Gastrocnemius medialis (tissue), 4 donors: ENCODE data around the gene PLG. TPM values are rescaled to one million over a fixed set of nuclear protein-coding genes. Genes with fewer than 3 reads are reported as not detected.
"Not testable (repeated sequence)": the region's sequence is repeated elsewhere in the genome, so short reads cannot be mapped to it uniquely, and the experiment has no call there.

Source experiments
- ATAC-seq, 2 donors: fragments of 150-250 bp; one replicate each; pipeline ENCODE4 v1.9.1; 2016
- DNase-seq, 2 donors: peaks; one replicate each; pipeline ENCODE4 v3.0.0-alpha.2; 2019
- H3K27ac ChIP-seq, 4 donors: fragments of 200-600 bp; sonication (generic); 1 replicate in 1 of 4; 2 replicates in 3 of 4; pipeline ENCODE4 v1.5.1; 2016 to 2018; ENCODE audit warnings: mild to moderate bottlenecking in 2 of 4, moderate library complexity in 1 of 4
- H3K27me3 ChIP-seq, 3 donors: fragments of 200-600 bp; sonication (generic) in 2 of 3; 1 replicate in 1 of 3; 2 replicates in 2 of 3; pipeline versions ENCODE4 v1.5.1 to v1.6.0; 2016 to 2019; ENCODE audit warnings: mild to moderate bottlenecking in 1 of 3, moderate library complexity in 1 of 3
- H3K36me3 ChIP-seq, 2 donors: fragments of 200-600 bp; sonication (generic) in 1 of 2; one replicate each; pipeline ENCODE4 v1.5.1; 2017 to 2018
- H3K4me1 ChIP-seq, 2 donors: fragments of 200-600 bp; sonication (generic) in 1 of 2; one replicate each; pipeline ENCODE4 v1.5.1; 2016 to 2017; ENCODE audit warnings: mild to moderate bottlenecking in 2 of 2
- H3K4me3 ChIP-seq, 4 donors: fragments of 200-600 bp; sonication (generic) in 3 of 4; 1 replicate in 1 of 4; 2 replicates in 3 of 4; pipeline ENCODE4 v1.5.1; 2016 to 2019; ENCODE audit warnings: mild to moderate bottlenecking in 2 of 4
- H3K9me3 ChIP-seq, 3 donors: fragments of 200-600 bp; sonication (generic) in 2 of 3; 1 replicate in 1 of 3; 2 replicates in 2 of 3; pipeline ENCODE4 v1.5.1; 2016 to 2019
- CTCF ChIP-seq, 5 experiments: fragments of 450-650 bp in 3 of 5; fragments of 200-600 bp in 2 of 5; sonication (generic) in 2 of 5; IDR thresholded peaks in 4 of 5; conservative IDR thresholded peaks in 1 of 5; 1 replicate in 4 of 5; 2 replicates in 1 of 5; pipeline ENCODE4 v1.5.1; 2016 to 2019; ENCODE audit warnings: antibody characterized with exemption in 5 of 5, mild to moderate bottlenecking in 3 of 5, moderate library complexity in 3 of 5
- POLR2A ChIP-seq, 2 donors: fragments of 450-650 bp; IDR thresholded peaks; one replicate each; pipeline ENCODE4 v1.6.1; 2017; ENCODE audit warnings: antibody characterized with exemption in 2 of 2, mild to moderate bottlenecking in 2 of 2, moderate library complexity in 2 of 2
- in situ Hi-C, 4 donors: fragments of 200-750 bp; cut with MboI; loops; one replicate each; pipeline versions ENCODE4 v1.15.0 to v1.8.0; 2017; ENCODE audit warnings: low sequenced_read_pairs in 4 of 4
- intact Hi-C: fragments of 100-400 bp; cut with DNase I; formaldehyde crosslinking; loops from one replicate; pipeline ENCODE4 v1.15.1; 2023; ENCODE audit warnings: low total_unique reads
- total RNA-seq, 4 donors: library from RNA; depleted of rRNA; stranded (reverse); fragments of >200 nt; gene quantifications; one replicate each; pipeline versions ENCODE4 v1.1.0 to v1.2.3, GENCODE V29; 2016

The PLG gene
- total RNA-seq, 4 donors from 2014 or later: 1.1 to 2.4 TPM; not detected in 2

- Histone ChIP-seq H3K9me3 (no peaks in the 10 kb centered on the region), H3K27me3 (no peaks in the 10 kb centered on the region), H3K36me3 (no peaks in the 10 kb centered on the region), H3K4me3 (no peak overlapping the region), H3K27ac (no peak overlapping the region), H3K4me1 (no peaks in the 10 kb centered on the region)
- DNase-seq (no peak), ATAC-seq (no peak)
- intact Hi-C loops (no loop called here), in situ Hi-C loops (no loop called here)
- TF ChIP-seq CTCF (IDR thresholded peaks at IDR 0.05 in 4 of 5, conservative IDR thresholded peaks at IDR 0.05 in 1 of 5) (no peak), POLR2A (IDR thresholded peaks at IDR 0.05) (no peak)
Measured at GRCh38 chr6:160799801-160800506, 97.9 kb downstream of the PLG start.

- ATAC-seq (no peak), DNase-seq (no peak)
- no peaks in the 10 kb centered on the region for H3K36me3 ChIP-seq
- no peaks in the 10 kb centered on the region for H3K9me3 ChIP-seq
- intact Hi-C loops: no loop called here
- no peaks in the 10 kb centered on the region for H3K27me3 ChIP-seq
- no peak for TF ChIP-seq CTCF (IDR thresholded peaks at IDR 0.05 in 4 of 5, conservative IDR thresholded peaks at IDR 0.05 in 1 of 5)
- TF ChIP-seq POLR2A (IDR thresholded peaks at IDR 0.05): no peak
- in situ Hi-C loops: no loop called here
- H3K4me1 ChIP-seq: no peaks in the 10 kb centered on the region
- H3K27ac ChIP-seq: no peak overlapping the region
- no peak overlapping the region for H3K4me3 ChIP-seq
Measured at GRCh38 chr6:160801418-160801817, 99.4 kb downstream of the PLG start.

GRCh38 chr6:160802049-160802448 lies 100.0 kb downstream of the PLG start:
- H3K4me1 ChIP-seq, H3K4me3 ChIP-seq, H3K27me3 ChIP-seq, in situ Hi-C loops, intact Hi-C loops, H3K9me3 ChIP-seq, ATAC-seq, H3K36me3 ChIP-seq, H3K27ac ChIP-seq, DNase-seq: not testable (repeated sequence)

Other genes with a start within 250 kb of the PLG start
- not detected for gene LPA, start 38.0 kb upstream of the PLG start, total RNA-seq